SKM-1 treated with dmso at 0.1 percent for 144 hours (cell line): ENCODE results near the gene SEC24B.
"Not testable (repeated sequence)": the region's sequence is repeated elsewhere in the genome, so short reads cannot be mapped to it uniquely, and the experiment has no call there.

Experiments
- DNase-seq: peaks from one replicate; lab custom pipeline; 2025; ENCODE audit not compliant: unreplicated experiment; lab: John Stamatoyannopoulos, UW

Gene SEC24B

GRCh38 chr4:109432203-109432602 lies 1.4 kb upstream of the SEC24B start:
- DNase-seq = no peak

- DNase-seq = no peak
These were observed 919 bp upstream of the SEC24B start for GRCh38 chr4:109432696-109433095.

GRCh38 chr4:109434007-109434971 lies 674 bp downstream of the SEC24B start:
- no peak for DNase-seq

- no peak for DNase-seq
These were observed 2.0 kb downstream of the SEC24B start for GRCh38 chr4:109435635-109436034.

GRCh38 chr4:109436504-109436903 lies 2.9 kb downstream of the SEC24B start:
- no peak for DNase-seq

- no peak for DNase-seq
These were observed 7.3 kb downstream of the SEC24B start for GRCh38 chr4:109440948-109441347.

- DNase-seq = no peak
These were observed 8.3 kb downstream of the SEC24B start for GRCh38 chr4:109441862-109442458.

GRCh38 chr4:109444182-109444844 lies 10.7 kb downstream of the SEC24B start:
- DNase-seq = no peak

GRCh38 chr4:109447278-109447677 lies 13.7 kb downstream of the SEC24B start:
- DNase-seq = no peak

- DNase-seq = no peak
These were observed 18.1 kb downstream of the SEC24B start for GRCh38 chr4:109451544-109452273.

GRCh38 chr4:109453110-109453509 lies 19.5 kb downstream of the SEC24B start:
- DNase-seq = not testable (repeated sequence)

GRCh38 chr4:109462297-109462696 lies 28.7 kb downstream of the SEC24B start:
- no peak for DNase-seq

GRCh38 chr4:109462802-109463201 lies 29.2 kb downstream of the SEC24B start:
- DNase-seq = no peak

GRCh38 chr4:109465069-109465468 lies 31.5 kb downstream of the SEC24B start:
- no peak for DNase-seq

- no peak for DNase-seq
These were observed 36.3 kb downstream of the SEC24B start for GRCh38 chr4:109469915-109470314.

- no peak for DNase-seq
These were observed 38.7 kb downstream of the SEC24B start for GRCh38 chr4:109472343-109472761.

- no peak for DNase-seq
These were observed 40.2 kb downstream of the SEC24B start for GRCh38 chr4:109473824-109474223.

- no peak for DNase-seq
These were observed 52.4 kb downstream of the SEC24B start for GRCh38 chr4:109486007-109486406.

GRCh38 chr4:109494563-109494962 lies 60.9 kb downstream of the SEC24B start:
- no peak for DNase-seq

GRCh38 chr4:109495514-109495913 lies 61.9 kb downstream of the SEC24B start:
- no peak for DNase-seq

- DNase-seq = no peak
These were observed 63.3 kb downstream of the SEC24B start for GRCh38 chr4:109496875-109497274.
